ENCODE measurements around the gene PLOD2.

The PLOD2 gene

GRCh38 chr3:146072061-146072460, 88.9 kb downstream of the PLOD2 start:
- no peak overlapping the region for H3K27ac ChIP-seq
- no peak overlapping the region for H3K4me3 ChIP-seq (ENCODE audit: low read depth, low read length)
- no peaks in the 10 kb centered on the region for H3K27me3 ChIP-seq (ENCODE audit: control insufficient read depth, insufficient read depth, low read length)
- H2AFZ ChIP-seq: no peak overlapping the region
- H3K36me3 ChIP-seq (ENCODE audit: control insufficient read depth, insufficient read depth, low read length): no peaks in the 10 kb centered on the region
- H3K9ac ChIP-seq: no peak overlapping the region
- no peak overlapping the region for H3K4me2 ChIP-seq (ENCODE audit: low read length)
- H3K79me2 ChIP-seq: no peaks in the 10 kb centered on the region
- no peak for TF ChIP-seq CTCF (IDR thresholded peaks at IDR 0.05)
- no peaks in the 10 kb centered on the region for H3K9me3 ChIP-seq (ENCODE audit: control insufficient read depth, low read length)
- H3K4me1 ChIP-seq: no peaks in the 10 kb centered on the region

GRCh38 chr3:146071632-146072031, 89.4 kb downstream of the PLOD2 start:
- no peak overlapping the region for H3K27ac ChIP-seq
- H3K79me2 ChIP-seq: no peaks in the 10 kb centered on the region
- no peak overlapping the region for H3K9ac ChIP-seq
- no peak overlapping the region for H3K4me2 ChIP-seq (ENCODE audit: low read length)
- H2AFZ ChIP-seq: no peak overlapping the region
- no peak for TF ChIP-seq CTCF (IDR thresholded peaks at IDR 0.05)
- H3K4me1 ChIP-seq: no peaks in the 10 kb centered on the region
- H3K27me3 ChIP-seq (ENCODE audit: control insufficient read depth, insufficient read depth, low read length): no peaks in the 10 kb centered on the region
- H3K36me3 ChIP-seq (ENCODE audit: control insufficient read depth, insufficient read depth, low read length): no peaks in the 10 kb centered on the region
- H3K4me3 ChIP-seq (ENCODE audit: low read depth, low read length): no peak overlapping the region
- no peaks in the 10 kb centered on the region for H3K9me3 ChIP-seq (ENCODE audit: control insufficient read depth, low read length)

GRCh38 chr3:146067048-146067447, 93.9 kb downstream of the PLOD2 start:
- no peak overlapping the region for H3K9ac ChIP-seq
- H3K4me1 ChIP-seq: no peaks in the 10 kb centered on the region
- no peak overlapping the region for H3K27ac ChIP-seq
- H3K9me3 ChIP-seq (ENCODE audit: control insufficient read depth, low read length): no peaks in the 10 kb centered on the region
- H3K4me2 ChIP-seq (ENCODE audit: low read length): no peak overlapping the region
- no peaks in the 10 kb centered on the region for H3K79me2 ChIP-seq
- no peak for TF ChIP-seq CTCF (IDR thresholded peaks at IDR 0.05)
- no peaks in the 10 kb centered on the region for H3K27me3 ChIP-seq (ENCODE audit: control insufficient read depth, insufficient read depth, low read length)
- H3K36me3 ChIP-seq (ENCODE audit: control insufficient read depth, insufficient read depth, low read length): no peaks in the 10 kb centered on the region
- H2AFZ ChIP-seq: no peak overlapping the region
- no peak overlapping the region for H3K4me3 ChIP-seq (ENCODE audit: low read depth, low read length)

- H3K27ac ChIP-seq: no peak overlapping the region
- H3K4me1 ChIP-seq: no peaks in the 10 kb centered on the region
- H3K9ac ChIP-seq: no peak overlapping the region
Observed at GRCh38 chr3:146065573-146066006, 95.4 kb downstream of the PLOD2 start.

More at GRCh38 chr3:146065573-146066006, 95.4 kb downstream of the PLOD2 start:
- H3K27me3 ChIP-seq (ENCODE audit: control insufficient read depth, insufficient read depth, low read length): no peaks in the 10 kb centered on the region
- peak; percentile 87 for TF ChIP-seq CTCF (IDR thresholded peaks at IDR 0.05)
- H2AFZ ChIP-seq: no peak overlapping the region
- no peak overlapping the region for H3K4me2 ChIP-seq (ENCODE audit: low read length)
- no peak overlapping the region for H3K4me3 ChIP-seq (ENCODE audit: low read depth, low read length)
- H3K79me2 ChIP-seq: no peaks in the 10 kb centered on the region
- no peaks in the 10 kb centered on the region for H3K36me3 ChIP-seq (ENCODE audit: control insufficient read depth, insufficient read depth, low read length)
- H3K9me3 ChIP-seq (ENCODE audit: control insufficient read depth, low read length): no peaks in the 10 kb centered on the region

Measured in parathyroid adenoma (tissue), 2 donors.